Upper lobe of right lung (tissue), 1 donor: ENCODE data around the gene PRKCQ. TPM values are rescaled to one million over a fixed set of nuclear protein-coding genes. Genes with fewer than 3 reads are reported as not detected.

Experiments used
- ATAC-seq: fragments of 200-7000 bp; cut with Tn5 transposase; one replicate; pipeline ENCODE4 v1.9.1; 2020; ENCODE audit warnings: mild to moderate bottlenecking, moderate library complexity
- DNase-seq: peaks from one replicate; pipeline ENCODE4 v3.0.0-alpha.2; 2020
- H3K27ac ChIP-seq: fragments of 200-600 bp; one replicate; pipeline ENCODE4 v1.8.0; 2022
- H3K27me3 ChIP-seq: fragments of 200-600 bp; one replicate; pipeline ENCODE4 v1.8.0; 2022; ENCODE audit warnings: mild to moderate bottlenecking
- H3K36me3 ChIP-seq: fragments of 200-600 bp; one replicate; pipeline ENCODE4 v1.8.0; 2022
- H3K4me1 ChIP-seq: fragments of 200-600 bp; one replicate; pipeline ENCODE4 v1.8.0; 2022
- H3K4me3 ChIP-seq: fragments of 200-600 bp; one replicate; pipeline ENCODE4 v1.8.0; 2022; ENCODE audit warnings: mild to moderate bottlenecking
- H3K9me3 ChIP-seq: fragments of 200-600 bp; one replicate; pipeline ENCODE4 v1.8.0; 2022
- CTCF ChIP-seq: fragments of 200-600 bp; IDR thresholded peaks from one replicate; pipeline ENCODE4 v1.8.0; 2022; ENCODE audit warnings: antibody characterized with exemption
- intact Hi-C: fragments of 100-400 bp; cut with DNase I; formaldehyde crosslinking; loops from one replicate; pipeline ENCODE4 v1.11.0; 2022
- total RNA-seq: library from RNA; stranded (reverse); fragmentation: NEBNext Ultra II Directional; extraction: Animal tissue kit (Norgen Biotek cat#: 25700); gene quantifications from one replicate; pipeline ENCODE4 v1.2.1, GENCODE V29; 2021
- donor health status: DM: no; HTN: yes; CAD: no; lungs with severe emphysema.

PRKCQ gene
- total RNA-seq, 1 donor from 2014 or later, result 9.8 TPM

- Histone ChIP-seq H3K9me3 (no peaks in the 10 kb centered on the region), H3K27me3 (no peaks in the 10 kb centered on the region), H3K36me3 (no peaks in the 10 kb centered on the region), H3K4me1 (peaks cover 15% of the 10 kb centered on the region), H3K4me3 (no peak overlapping the region), H3K27ac (no peak overlapping the region)
- no peak for TF ChIP-seq CTCF
- no peak for DNase-seq
- no peak for ATAC-seq
- intact Hi-C loops, result loop anchor here (5.0 kb wide), 1 partner anchor 295 kb away; no protein-coding TSS in a partner anchor
These were observed 172.9 kb downstream of the PRKCQ start for GRCh38 chr10:6407034-6407721.

- Histone ChIP-seq H3K4me3 (no peak overlapping the region), H3K36me3 (no peaks in the 10 kb centered on the region), H3K9me3 (no peaks in the 10 kb centered on the region), H3K27ac (no peak overlapping the region), H3K27me3 (no peaks in the 10 kb centered on the region), H3K4me1 (peaks cover 17% of the 10 kb centered on the region)
- intact Hi-C loops, result loop anchor here (5.0 kb wide), 1 partner anchor 294 kb away; no protein-coding TSS in a partner anchor
- TF ChIP-seq CTCF, result peak; percentile 44
- no peak for ATAC-seq
- DNase-seq, result no peak
These were observed 173.6 kb downstream of the PRKCQ start for GRCh38 chr10:6406220-6407033.

GRCh38 chr10:6405713-6406112, 174.4 kb downstream of the PRKCQ start:
- intact Hi-C loops, result loop anchor here (5.0 kb wide), 1 partner anchor 293 kb away; no protein-coding TSS in a partner anchor
- Histone ChIP-seq H3K4me3 (no peak overlapping the region), H3K4me1 (peaks cover 24% of the 10 kb centered on the region), H3K27me3 (no peaks in the 10 kb centered on the region), H3K27ac (no peak overlapping the region), H3K36me3 (no peaks in the 10 kb centered on the region), H3K9me3 (no peaks in the 10 kb centered on the region)
- TF ChIP-seq CTCF, result no peak
- DNase-seq, result no peak
- no peak for ATAC-seq

GRCh38 chr10:6404127-6405072, 175.7 kb downstream of the PRKCQ start:
- no peaks in the 10 kb centered on the region for H3K27me3 ChIP-seq

More at GRCh38 chr10:6404127-6405072, 175.7 kb downstream of the PRKCQ start:
- ATAC-seq (no peak), DNase-seq (no peak)
- Histone ChIP-seq H3K36me3 (no peaks in the 10 kb centered on the region), H3K9me3 (no peaks in the 10 kb centered on the region), H3K4me3 (no peak overlapping the region), H3K4me1 (peaks cover 20% of the 10 kb centered on the region), H3K27ac (no peak overlapping the region)
- intact Hi-C loops, result loop anchor here (5.0 kb wide), 2 partner anchors 202 to 292 kb away; partner anchors contain the start of gene PFKFB3
- TF ChIP-seq CTCF, result no peak
